CD4-positive, alpha-beta T cell treated with Interleukin-21 for 1 hour (primary cell): ENCODE measurements around the gene LRRC49.
"Not testable (repeated sequence)": the region's sequence is repeated elsewhere in the genome, so short reads cannot be mapped to it uniquely, and the experiment has no call there.

Source experiments
- DNase-seq: peaks from one replicate; pipeline ENCODE4 v3.0.0-alpha.2; 2020

Gene LRRC49

GRCh38 chr15:70867911-70868467 lies 24.6 kb upstream of the LRRC49 start:
- DNase-seq, result no peak

- DNase-seq, result no peak
These were observed 23.3 kb upstream of the LRRC49 start for GRCh38 chr15:70869346-70869745.

DNA sequence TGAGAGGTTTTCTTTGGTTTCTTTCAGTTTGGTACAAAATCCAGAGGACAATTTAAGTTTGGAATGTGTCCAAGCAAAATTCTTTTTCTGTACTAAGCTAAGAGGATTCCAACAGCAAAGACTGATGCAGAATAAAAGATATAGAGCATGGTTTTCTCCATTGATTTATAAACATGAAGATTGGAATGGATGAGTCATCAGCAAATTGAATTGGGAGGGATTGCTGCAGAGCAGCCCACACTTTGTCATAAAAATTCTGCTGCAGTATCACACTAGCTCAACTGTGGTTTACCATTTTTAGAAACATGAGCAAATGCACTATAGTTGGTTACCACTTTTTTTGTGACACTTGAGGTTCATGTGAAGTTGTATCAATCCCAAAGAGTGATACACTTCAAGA lies 22.6 kb upstream of the LRRC49 start:
- DNase-seq, result no peak

DNA sequence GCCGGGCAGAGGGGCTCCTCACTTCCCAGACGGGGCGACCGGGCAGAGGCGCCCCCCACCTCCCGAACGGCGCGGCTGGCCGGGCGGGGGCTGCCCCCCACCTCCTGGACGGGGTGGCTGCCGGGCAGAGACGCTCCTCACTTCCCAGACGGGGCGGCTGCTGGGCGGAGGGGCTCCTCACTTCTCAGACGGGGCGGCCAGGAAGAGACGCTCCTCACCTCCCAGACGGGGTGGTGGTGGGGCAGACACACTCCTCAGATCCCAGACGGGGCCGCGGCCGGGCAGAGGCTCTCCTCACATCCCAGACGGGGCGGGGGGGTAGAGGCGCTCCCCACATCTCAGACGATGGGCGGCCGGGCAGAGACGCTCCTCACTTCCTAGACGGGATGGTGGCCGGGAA lies 21.1 kb upstream of the LRRC49 start:
- DNase-seq, result not testable (repeated sequence)

DNA sequence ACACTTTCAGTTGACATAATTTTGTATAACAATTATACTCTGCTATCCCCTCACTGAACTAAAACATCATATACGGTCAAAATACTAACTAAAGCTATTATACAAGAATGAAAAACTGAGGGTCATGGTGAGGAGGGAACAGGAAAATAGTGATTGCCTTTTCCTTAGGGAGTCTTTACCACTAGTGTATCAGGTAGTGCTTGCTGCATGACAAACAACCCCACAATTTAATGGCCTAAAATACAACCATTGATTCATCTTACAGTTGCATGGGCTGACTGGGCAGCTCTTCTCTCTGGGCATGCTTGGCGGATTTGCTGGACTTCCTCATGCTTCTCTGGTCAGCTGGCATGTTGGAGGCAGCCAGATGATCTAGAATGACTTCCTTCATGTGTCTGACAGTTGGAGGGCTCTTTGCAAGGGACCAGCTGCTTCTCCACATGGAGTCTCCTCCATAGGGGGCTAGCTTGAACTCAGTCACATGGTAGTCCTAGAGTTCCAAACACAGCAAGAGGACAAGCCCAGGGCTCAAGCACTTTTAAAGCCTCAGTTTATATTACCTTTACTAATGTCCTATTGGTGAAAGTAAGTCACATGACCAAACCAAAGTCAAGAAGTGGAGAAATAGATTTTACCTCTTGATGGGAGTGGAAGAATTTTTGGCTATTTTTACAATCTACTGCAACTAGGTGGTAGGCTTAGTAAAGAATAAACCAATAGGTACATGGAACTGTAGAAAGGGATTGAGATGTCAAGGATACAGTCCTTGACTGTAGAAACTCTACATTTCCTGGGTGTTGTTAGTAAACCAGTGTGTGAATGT lies 19.2 kb upstream of the LRRC49 start:
- no peak for DNase-seq

GRCh38 chr15:70875001-70875782 lies 17.4 kb upstream of the LRRC49 start:
- no peak for DNase-seq

- no peak for DNase-seq
These were observed 16.6 kb upstream of the LRRC49 start for GRCh38 chr15:70876011-70876410.

GRCh38 chr15:70876683-70877082 lies 15.9 kb upstream of the LRRC49 start:
- no peak for DNase-seq

DNA sequence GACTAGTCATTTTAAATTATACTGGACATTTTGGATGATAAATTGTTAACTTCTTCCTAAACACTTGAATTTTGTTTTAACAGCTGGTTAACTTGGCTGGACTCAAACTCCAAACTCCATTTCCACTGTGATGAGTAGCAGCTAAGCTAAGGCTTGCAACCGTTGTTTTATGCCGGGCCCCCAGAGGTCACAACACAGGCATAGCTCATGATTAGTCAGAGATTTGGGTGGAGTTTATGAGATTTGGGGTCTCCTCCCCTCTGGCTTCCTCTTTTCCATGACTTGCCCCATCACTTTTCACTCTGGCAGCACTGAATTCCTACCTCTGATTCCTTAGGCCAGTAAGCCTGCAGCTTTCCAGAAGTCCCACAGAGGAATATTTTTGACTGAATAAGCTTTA lies 13.2 kb upstream of the LRRC49 start:
- DNase-seq, result no peak

- no peak for DNase-seq
These were observed 11.8 kb upstream of the LRRC49 start for GRCh38 chr15:70880781-70881180.

DNA sequence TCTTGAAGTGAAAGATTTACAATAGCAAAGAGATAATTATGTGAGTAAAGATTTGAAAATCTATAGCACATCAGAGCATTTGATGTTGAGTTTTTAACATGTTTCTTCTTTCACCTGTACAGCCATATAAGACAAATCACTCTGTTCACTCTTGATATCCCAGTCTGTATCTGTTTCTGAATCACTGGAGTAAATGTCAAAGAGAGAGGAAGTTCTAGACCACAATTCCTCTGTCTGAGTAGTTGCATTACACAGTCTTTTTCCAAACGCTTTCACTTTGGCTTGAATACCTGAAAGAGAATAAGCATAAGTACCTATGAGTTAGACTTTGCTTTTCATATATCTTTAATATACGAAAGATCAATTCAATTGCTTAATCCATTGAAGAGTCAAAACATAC lies 10.3 kb upstream of the LRRC49 start:
- no peak for DNase-seq

DNA sequence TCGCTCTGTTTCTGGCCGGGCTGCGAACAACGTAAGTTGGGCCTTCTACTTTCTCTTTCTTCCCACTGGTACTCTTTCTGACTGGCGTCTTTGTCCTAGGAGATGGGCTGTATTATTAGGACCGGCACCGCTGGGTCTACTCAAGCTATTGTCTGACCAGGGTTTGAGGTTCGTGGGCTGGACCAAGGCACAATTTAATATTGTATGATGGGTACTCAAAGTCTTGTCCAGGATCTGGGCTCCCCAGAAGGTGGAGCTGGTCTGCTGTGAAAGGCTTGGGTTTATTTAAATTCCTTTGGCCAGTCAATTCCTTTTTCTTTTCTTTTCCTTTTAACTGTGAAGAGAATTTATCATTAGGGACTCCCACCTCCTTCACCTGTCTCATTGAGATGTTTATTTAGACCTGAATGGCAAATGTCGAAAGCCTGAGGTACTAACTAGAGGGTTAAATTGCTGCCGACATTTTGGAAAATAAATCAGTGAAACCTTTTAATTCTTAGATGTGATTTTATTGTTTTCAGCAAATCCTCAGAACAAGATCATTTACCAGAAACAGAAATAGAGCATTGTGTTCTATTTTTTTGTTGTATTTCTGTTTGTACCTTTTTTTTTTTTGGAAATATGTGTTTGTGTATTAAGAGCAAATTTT lies 410 bp downstream of the LRRC49 start:
- no peak for DNase-seq

GRCh38 chr15:70902107-70902506 lies 9.5 kb downstream of the LRRC49 start:
- DNase-seq, result no peak

GRCh38 chr15:70906842-70907241 lies 14.2 kb downstream of the LRRC49 start:
- DNase-seq, result no peak

DNA sequence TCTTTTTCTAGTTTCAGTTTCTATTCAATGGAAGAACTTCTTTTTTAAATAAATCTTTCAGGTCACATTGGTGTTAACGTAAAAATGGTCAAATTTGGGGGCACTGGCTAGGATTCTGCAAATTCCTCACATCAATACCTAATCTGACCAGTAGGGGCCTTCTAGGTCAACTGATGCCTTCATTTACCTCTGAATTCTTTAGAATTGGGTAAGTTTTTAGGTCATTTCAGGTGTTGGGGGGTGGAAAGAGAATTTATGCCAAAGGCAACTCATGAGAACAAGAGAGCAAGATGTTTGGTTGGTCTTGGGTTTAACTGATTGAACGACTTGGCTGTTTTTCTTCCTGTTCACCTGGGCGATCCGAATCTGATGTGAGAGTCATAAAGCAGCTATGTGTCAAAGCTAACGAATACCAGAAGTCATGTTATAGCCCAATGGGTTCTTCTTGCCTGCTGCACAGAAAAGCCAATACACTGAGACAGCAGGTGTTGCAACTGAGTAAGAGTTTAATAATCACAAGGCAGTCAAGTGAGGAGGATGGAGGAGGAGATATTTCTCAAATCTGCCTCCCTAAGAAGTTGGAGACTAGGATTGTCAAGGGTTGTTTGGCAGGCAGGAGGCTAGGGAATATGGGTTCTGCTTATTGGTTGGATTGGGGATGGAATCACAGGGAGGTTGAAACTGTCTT lies 15.3 kb downstream of the LRRC49 start:
- DNase-seq, result no peak

- DNase-seq, result no peak
These were observed 18.3 kb downstream of the LRRC49 start for GRCh38 chr15:70910958-70911357.

GRCh38 chr15:70912187-70912586 lies 19.6 kb downstream of the LRRC49 start:
- no peak for DNase-seq

- DNase-seq, result no peak
These were observed 23.9 kb downstream of the LRRC49 start for GRCh38 chr15:70916531-70916930.

DNA sequence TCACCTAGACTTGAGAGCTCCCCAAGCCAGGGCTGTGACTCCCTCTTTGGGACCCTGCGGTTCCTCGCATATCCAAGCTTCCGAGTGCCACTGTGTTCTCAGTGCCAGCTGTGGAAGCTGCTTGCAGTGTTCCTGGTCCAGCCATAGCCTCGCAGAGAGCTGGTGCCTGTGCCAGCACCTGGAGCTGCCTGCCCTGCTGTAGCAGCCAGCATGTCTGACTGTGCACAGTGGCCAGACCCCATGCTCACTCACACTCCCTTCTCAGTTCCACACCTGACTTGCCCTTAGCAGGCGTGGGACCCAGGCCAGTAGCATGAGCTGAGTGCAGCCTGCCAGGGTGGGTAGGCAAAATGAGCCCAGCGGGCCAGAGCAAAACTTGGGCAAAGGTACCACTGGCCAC lies 25.3 kb downstream of the LRRC49 start:
- no peak for DNase-seq

DNA sequence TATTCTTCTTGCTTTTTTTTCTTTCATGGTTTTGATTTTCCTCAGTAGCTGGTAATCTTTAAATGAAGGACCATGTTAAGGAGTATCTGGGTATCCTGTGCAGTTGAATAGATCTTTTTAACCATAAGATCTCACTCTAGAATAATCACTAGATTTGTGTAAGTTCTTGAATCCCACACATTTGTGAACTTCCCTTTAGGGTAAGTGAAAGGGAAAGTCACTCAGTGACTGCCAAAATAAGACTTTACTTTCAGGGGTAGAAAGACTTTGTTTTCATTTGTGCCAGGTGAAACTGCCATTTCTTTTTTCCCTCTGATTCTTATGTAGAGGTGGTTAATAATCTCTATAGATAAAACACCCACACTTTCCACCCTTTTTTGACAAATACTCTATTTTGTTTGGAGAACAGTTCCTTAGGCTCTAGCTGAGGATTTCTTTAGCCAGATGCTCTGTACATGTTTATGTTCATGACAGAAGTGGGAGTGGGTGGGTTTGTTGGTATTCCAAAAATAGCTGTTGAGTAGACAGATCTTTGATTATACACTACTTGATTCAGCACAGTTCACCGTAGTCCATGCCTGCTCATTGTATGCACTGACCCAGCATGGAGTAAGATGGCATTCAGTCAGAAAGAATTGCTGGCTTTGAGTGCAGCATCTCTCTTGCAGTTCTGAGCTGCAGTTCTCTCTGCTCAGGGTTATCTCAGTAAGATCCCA lies 28.5 kb downstream of the LRRC49 start:
- DNase-seq, result no peak

DNA sequence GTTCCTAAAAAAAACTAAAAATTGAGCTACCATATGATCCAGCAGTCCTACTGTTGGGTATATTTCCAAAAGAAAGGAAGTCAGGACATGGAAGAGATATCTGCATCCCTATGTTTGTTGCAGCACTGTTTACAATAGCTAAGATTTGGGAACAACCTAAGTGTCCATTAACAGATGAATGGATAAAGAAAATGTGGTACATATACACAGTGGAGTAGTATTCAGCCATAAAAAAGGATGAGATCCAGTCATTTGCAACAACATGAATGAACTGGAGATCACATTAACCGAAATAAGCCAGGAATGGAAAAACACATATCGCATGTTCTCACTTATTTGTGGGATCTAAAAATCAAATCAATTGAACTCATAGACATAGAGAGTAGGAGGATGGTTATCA lies 29.5 kb downstream of the LRRC49 start:
- no peak for DNase-seq
